AG08395 (cell line): Measurements from ENCODE around the gene GLI1.

Experiments
- DNase-seq: peaks from one replicate; pipeline ENCODE4 v3.0.0; 2012; ENCODE audit warnings: mixed read lengths, low spot score

Gene GLI1

GRCh38 chr12:57520053-57520818 lies 60.7 kb downstream of the GLI1 start, which contains the start of gene DDIT3:
DDIT3 (minus strand) TSS chr12:57520514; CDS start chr12:57517406, 3,108 bp downstream.
- peak; percentile 97 for DNase-seq

- no peak for DNase-seq
Measured at GRCh38 chr12:57521525-57522010, 62.0 kb downstream of the GLI1 start.
